ENCODE measurements around the gene TMEM161A.
"Not testable (repeated sequence)": the region's sequence is repeated elsewhere in the genome, so short reads cannot be mapped to it uniquely, and the experiment has no call there.

TMEM161A gene

GRCh38 chr19:19120308-19121231 is 17.7 kb downstream of the TMEM161A start:
- no peak for DNase-seq

- no peak for DNase-seq
Observed at GRCh38 chr19:19119325-19120237, 18.7 kb downstream of the TMEM161A start.

GRCh38 chr19:19115954-19116353 is 22.3 kb downstream of the TMEM161A start:
- DNase-seq = no peak

GRCh38 chr19:19113040-19113626 is 25.1 kb downstream of the TMEM161A start:
- no peak for DNase-seq

- DNase-seq = no peak
Observed at GRCh38 chr19:19111967-19112580, 26.2 kb downstream of the TMEM161A start.

- no peak for DNase-seq
Observed at GRCh38 chr19:19111136-19111835, 27.0 kb downstream of the TMEM161A start.

- no peak for DNase-seq
Observed at GRCh38 chr19:19110410-19111135, 27.7 kb downstream of the TMEM161A start.

GRCh38 chr19:19109601-19110000 is 28.7 kb downstream of the TMEM161A start:
- no peak for DNase-seq

GRCh38 chr19:19107654-19108053 is 30.6 kb downstream of the TMEM161A start:
- DNase-seq = no peak

- not testable (repeated sequence) for DNase-seq
Observed at GRCh38 chr19:19106938-19107337, 31.3 kb downstream of the TMEM161A start.

- DNase-seq = no peak
Observed at GRCh38 chr19:19106056-19106551, 32.2 kb downstream of the TMEM161A start.

- DNase-seq = no peak
Observed at GRCh38 chr19:19105365-19106055, 32.8 kb downstream of the TMEM161A start.

GRCh38 chr19:19103167-19103566 is 35.1 kb downstream of the TMEM161A start:
- no peak for DNase-seq

- not testable (repeated sequence) for DNase-seq
Observed at GRCh38 chr19:19102566-19102965, 35.7 kb downstream of the TMEM161A start.

GRCh38 chr19:19101540-19101939 is 36.7 kb downstream of the TMEM161A start:
- no peak for DNase-seq

- no peak for DNase-seq
Observed at GRCh38 chr19:19098703-19099632, 39.3 kb downstream of the TMEM161A start.

GRCh38 chr19:19098084-19098702 is 40.1 kb downstream of the TMEM161A start:
- no peak for DNase-seq
